KG1 (cell line): ENCODE measurements around the gene NR3C2.

Experiments
- DNase-seq: peaks from one replicate; lab custom pipeline; 2025; lab: John Stamatoyannopoulos, UW

Gene NR3C2

GRCh38 chr4:148055844-148056243 is 386.4 kb downstream of the NR3C2 start:
- DNase-seq: no peak

DNA sequence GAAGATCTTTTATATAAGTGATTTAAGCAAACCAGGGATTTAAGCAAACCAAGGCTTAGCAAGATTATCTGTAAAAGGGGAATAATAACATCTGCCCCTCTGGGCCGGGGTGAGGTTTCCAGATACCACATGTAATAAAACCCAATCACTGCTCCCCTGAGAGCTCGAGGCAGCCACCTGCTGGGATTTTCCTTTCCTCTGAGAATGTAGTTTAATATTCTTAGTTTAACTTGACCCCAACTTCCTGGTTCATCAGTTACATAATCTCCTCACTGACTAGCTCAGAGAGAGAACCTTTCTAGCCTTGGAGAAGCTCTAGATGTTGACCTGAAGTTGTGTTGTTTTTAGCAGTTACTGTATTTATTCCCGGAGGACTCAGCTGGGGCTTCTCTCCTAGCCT is 387.9 kb downstream of the NR3C2 start:
- DNase-seq: no peak

DNA sequence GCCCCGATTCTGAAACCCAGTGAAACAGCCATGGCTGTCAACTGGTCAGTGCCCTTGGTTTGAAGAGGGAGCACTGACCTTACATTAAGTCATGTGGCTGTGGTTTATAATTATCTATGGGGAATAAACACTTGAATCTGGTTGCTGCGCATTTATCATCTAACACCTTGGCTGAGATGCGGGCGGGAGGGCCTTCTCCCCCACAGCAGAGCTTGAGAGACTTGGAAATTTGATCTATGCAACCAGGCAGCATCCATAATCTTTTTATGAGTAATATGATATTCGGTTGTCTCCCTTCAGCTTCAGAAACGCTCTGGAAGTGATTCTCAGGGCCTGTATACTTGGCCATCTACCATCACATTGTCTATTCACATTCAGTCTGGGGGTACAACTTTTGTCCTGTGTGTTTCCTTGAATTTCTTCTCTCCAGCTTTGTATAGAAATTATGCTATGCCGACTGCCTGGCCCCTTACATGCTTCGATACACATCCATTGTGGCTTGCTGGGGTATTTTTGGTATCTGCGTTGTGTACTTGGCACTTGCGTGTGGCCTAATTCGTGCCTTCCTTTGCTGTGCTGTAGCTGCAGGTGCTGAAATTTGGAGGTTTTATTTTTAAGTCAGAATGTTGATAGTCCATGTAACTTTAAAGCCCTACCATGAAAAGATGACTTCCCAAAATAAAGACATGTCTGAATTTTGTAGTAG is 388.8 kb downstream of the NR3C2 start:
- no peak for DNase-seq

- DNase-seq: no peak
Measured at GRCh38 chr4:148052448-148052847, 389.8 kb downstream of the NR3C2 start.

DNA sequence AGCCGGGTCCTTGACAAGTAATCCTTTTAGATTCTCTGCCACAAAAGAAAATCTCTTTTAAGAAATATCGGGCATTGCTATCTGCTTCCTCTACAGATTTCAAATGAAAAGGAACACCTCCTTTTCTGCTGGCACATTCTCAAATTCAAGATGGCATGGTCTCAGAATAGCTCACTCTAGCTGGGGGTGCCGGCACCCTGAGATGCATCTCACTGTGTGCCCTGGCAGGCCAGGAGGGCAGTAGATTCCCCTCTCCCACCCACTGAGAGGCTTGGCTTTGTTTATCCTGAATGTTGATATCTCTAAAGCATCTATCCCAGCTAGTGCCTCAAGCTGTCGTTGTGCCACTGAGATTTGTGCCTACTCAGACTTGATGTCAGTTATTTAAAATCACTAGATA is 390.8 kb downstream of the NR3C2 start:
- no peak for DNase-seq

DNA sequence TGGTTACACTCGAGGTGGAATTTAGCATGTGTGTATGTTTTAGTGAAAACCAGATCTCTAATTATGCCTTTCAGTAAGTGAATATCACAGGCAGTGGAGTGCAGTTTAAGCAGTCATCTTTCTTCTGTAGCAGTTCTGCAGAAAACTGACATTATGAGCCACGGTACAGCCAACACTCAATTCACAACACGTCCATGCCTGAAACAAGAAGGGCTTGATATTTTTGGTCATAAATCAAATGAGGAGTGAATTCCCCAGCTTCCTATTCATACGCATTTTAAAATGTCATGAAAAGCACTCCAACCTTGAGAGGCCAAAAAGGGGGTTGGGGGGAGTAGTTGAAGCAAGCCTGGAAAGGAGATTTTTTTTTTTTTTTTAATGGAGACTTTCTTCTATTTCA is 393.6 kb downstream of the NR3C2 start:
- DNase-seq: no peak

GRCh38 chr4:148044912-148045352 is 397.3 kb downstream of the NR3C2 start:
- no peak for DNase-seq

GRCh38 chr4:148044089-148044911 is 397.9 kb downstream of the NR3C2 start:
- DNase-seq: no peak

DNA sequence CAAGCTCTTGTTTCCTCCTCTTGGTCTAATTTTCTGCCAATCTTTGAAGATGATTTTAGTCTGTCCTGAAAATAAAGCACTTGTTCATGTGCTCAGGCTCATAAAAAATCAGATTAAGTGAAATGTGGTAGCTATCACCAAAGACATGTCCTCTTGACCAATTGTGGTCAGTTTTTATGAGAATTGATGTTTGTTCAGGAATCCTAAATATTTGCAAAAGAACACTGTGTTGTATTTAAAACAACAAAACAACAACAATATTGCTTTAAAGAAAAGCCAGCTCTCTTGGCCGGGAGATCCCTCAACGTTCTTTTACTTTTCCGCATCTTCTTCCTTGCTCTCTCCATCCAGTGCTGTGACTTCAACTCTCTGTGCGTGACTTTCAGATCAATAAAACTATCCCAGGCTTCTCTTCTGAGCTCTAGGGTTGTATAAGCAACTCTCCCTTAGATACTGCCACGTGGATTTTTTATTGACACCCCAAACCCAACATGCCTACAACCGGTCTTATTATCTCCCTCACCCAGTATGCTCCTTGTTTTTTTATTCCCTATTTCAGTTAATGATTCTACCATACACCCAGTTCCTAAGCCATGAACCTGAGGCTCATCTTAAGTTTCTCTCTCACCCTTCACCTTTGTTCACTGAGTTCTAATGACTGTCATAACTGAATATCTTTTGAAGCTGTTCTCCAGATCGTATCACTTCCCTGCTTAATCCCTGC is 400.4 kb downstream of the NR3C2 start:
- no peak for DNase-seq

DNA sequence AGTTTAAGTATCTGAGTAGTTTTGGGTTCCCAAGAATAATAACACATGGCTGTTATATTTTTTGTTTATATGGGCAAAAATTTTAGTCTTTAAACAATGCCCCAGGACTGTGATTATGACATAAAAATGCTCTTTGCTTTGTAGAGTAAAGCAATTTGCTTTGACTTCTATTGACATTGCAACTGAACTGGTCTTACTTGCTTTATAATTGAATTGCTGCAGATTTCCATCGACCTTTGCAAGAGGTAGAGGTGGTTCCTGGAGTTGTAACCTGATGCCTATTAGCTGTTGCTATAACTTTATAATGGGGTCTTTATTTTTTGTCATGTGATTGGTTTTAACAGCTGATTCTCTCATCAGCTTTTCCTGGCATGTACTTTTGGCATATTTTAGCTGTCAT is 407.4 kb downstream of the NR3C2 start:
- DNase-seq: no peak

DNA sequence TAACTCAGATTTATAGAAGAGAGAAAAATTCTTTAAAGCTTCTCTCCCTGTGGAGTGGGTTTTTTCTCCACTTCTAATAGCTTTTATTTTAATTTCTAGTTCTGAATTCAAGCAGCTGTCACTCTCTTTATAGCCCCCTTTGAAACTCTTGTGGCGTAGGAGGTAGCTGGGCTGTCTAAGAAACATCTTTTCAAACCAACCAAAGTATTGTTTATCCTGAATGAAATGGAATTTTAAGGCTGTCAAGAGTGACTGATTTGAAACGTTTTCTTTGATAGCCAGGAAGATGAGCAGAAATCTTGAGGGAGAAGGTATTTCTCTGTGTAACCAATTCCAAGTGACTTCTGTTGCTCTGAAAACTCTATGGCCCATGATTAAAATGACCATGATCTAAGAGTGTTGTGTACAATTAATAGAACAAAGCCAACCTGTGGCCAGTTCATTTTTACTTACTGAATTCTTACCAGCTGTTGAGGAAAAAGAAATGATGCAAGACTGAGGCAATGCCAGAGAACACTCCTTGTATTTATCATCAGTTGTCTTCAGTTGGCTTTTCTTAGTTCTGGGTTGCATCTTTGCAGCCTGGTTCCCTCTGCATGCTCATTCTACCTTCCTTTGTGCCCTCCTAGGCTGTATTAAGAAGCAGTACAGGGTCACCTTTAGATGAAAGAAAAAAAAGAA is 411.9 kb downstream of the NR3C2 start:
- no peak for DNase-seq

GRCh38 chr4:148029781-148030180 is 412.4 kb downstream of the NR3C2 start:
- DNase-seq: no peak
